Spleen (tissue), 11 donors: Measurements from ENCODE around the gene MARCHF2. TPM values are rescaled to one million over a fixed set of nuclear protein-coding genes. Genes with fewer than 3 reads are reported as not detected.
A peak's percentile ranks its signal among the peaks of the same experiment; 100 is the strongest.

Experiments used
- DNase-seq: peaks from one replicate; pipeline ENCODE4 v3.0.0-alpha.2; 2020
- H3K27ac ChIP-seq, 8 donors: fragments of 200-600 bp; sonication (generic) in 7 of 8; 1 replicate in 4 of 8; 2 replicates in 4 of 8; pipeline versions ENCODE4 v1.5.0 to v1.8.0; 2016 to 2021; ENCODE audit warnings: inconsistent platforms in 4 of 8, mild to moderate bottlenecking in 4 of 8, moderate library complexity in 1 of 8
- H3K27me3 ChIP-seq, 7 donors: fragments of 200-600 bp; sonication (generic) in 6 of 7; replicated peaks in 1 of 7; 1 replicate in 4 of 7; 2 replicates in 3 of 7; pipeline versions ENCODE4 v1.5.0 to v1.8.0; 2016 to 2021; ENCODE audit warnings: inconsistent platforms in 3 of 7, mild to moderate bottlenecking in 1 of 7
- H3K36me3 ChIP-seq, 6 donors: fragments of 200-600 bp; sonication (generic) in 5 of 6; 1 replicate in 4 of 6; 2 replicates in 2 of 6; pipeline versions ENCODE4 v1.5.0 to v1.8.0; 2016 to 2021; ENCODE audit warnings: inconsistent platforms in 2 of 6
- H3K4me1 ChIP-seq, 6 donors: fragments of 200-600 bp; sonication (generic) in 5 of 6; 1 replicate in 3 of 6; 2 replicates in 3 of 6; pipeline versions ENCODE4 v1.5.0 to v1.8.0; 2016 to 2021; ENCODE audit warnings: inconsistent platforms in 3 of 6
- H3K4me3 ChIP-seq, 8 donors: fragments of 200-600 bp; sonication (generic) in 7 of 8; 1 replicate in 4 of 8; 2 replicates in 4 of 8; pipeline versions ENCODE4 v1.5.0 to v1.8.0; 2016 to 2021; ENCODE audit warnings: inconsistent platforms in 4 of 8, mild to moderate bottlenecking in 4 of 8, moderate library complexity in 2 of 8
- H3K9me3 ChIP-seq, 8 donors: fragments of 200-600 bp; sonication (generic) in 7 of 8; 1 replicate in 4 of 8; 2 replicates in 4 of 8; pipeline versions ENCODE4 v1.5.0 to v1.8.0; 2016 to 2021; ENCODE audit warnings: inconsistent platforms in 4 of 8
- POLR2A ChIP-seq, 3 donors: fragments of 450-650 bp; IDR thresholded peaks; one replicate each; pipeline ENCODE4 v1.5.1; 2017; ENCODE audit warnings: antibody characterized with exemption in 3 of 3, mild to moderate bottlenecking in 1 of 3
- POLR2AphosphoS5 ChIP-seq, 3 donors: sonication (generic); formaldehyde crosslinking; IDR thresholded peaks; one replicate each; pipeline ENCODE4 v1.5.1; 2017; ENCODE audit warnings: antibody characterized with exemption in 3 of 3
- WGBS, 5 donors: extraction: QIAGEN DNeasy Blood & Tissue Kit in 3 of 5; methylation state at CpG; one replicate each; pipeline versions ENCODE4 v1.1.5 to v1.1.7; 2013 to 2018; 5-methylcytosine and 5-hydroxymethylcytosine counted together
- intact Hi-C: fragments of 100-400 bp; cut with DNase I; formaldehyde crosslinking; loops from one replicate; pipeline ENCODE4 v1.15.0; 2023; ENCODE audit warnings: low total_unique reads
- polyA plus RNA-seq, 3 donors: library from polyadenylated mRNA; stranded (reverse); fragments of 200-250 nt; gene quantifications; one replicate each; pipeline ENCODE4 v1.2.1, GENCODE V29; 2013
- total RNA-seq, 7 donors: library from RNA; depleted of rRNA in 3 of 7; stranded (reverse); fragments of >200 nt in 3 of 7; fragmentation: NEBNext Ultra II Directional in 4 of 7; extraction: Animal tissue kit (Norgen Biotek cat#: 25700) in 4 of 7; gene quantifications; one replicate each; pipeline versions ENCODE4 v1.1.0 to v1.2.1, GENCODE V29; 2016 to 2021
- TF ChIP-seq, protein P1 (sequence below), 11 experiments: fragments of 200-600 bp in 7 of 11; fragments of 450-650 bp in 4 of 11; sonication (generic) in 4 of 11; IDR thresholded peaks in 8 of 11; conservative IDR thresholded peaks in 3 of 11; 1 replicate in 7 of 11; 2 replicates in 4 of 11; pipeline versions ENCODE4 v1.4.0 to v1.8.0; 2016 to 2021; ENCODE audit warnings: antibody characterized with exemption in 11 of 11, inconsistent platforms in 4 of 11, mild to moderate bottlenecking in 1 of 11
- donor health status: healthy with polysubstance abuse.
- donor health status: DM: no; HTN: no; CAD: no; lungs with moderate emphysema.
- donor health status: DM: no; HTN: no; CAD: no.
- donor health status: Bipolar disorder and iron deficiency.
- donor health status: healthy.
- donor health status: DM: no; HTN: no; CAD: no.
- donor health status: DM: yes; HTN: yes; CAD: no.

Gene MARCHF2
- total and polyA plus RNA-seq, 10 donors = 33.4 to 212 (median 67.2) TPM

DNA sequence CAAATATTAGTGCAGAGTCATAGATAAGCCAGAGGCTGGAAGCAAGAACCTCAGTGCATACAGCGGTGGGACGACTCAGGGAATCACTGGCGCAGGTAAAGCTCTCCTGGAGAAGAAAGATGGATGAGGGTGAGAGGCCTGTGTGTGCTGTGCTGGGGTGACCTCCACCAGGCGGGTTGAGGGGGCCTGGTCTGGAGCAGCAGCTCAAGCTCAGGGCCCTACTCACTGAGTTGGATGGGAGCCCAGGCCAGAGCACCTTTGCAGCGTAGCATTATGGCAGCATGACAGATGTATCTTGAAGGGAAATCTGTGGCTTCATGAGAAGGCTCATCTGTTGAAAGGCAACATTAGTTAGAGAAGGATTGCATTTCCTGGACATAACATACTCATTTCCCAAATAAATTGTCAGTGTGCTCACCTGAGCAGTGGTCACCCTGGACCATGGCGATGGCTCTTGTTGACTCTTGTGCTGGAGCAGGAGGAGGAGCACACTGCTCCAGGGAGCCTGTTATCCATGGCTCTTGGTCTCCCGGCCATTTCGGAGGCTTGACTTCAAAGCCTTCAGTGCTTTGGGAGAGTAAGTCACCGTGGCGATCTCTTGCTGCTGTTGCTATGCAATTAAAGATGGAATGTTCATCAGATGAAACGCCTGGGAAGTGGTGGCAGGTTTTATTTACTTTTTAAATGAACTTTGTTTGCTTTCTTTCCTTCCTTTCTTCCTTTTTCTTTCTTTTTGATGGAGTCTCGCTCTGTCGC lies 56.7 kb downstream of the MARCHF2 start:
- intact Hi-C loops = no loop called here
- H3K9me3 ChIP-seq = no peaks in the 10 kb centered on the region
- WGBS, 5 donors = 90 to 97% (median 93%) methylated on average over 13 of the region's 13 CpGs
- no peak overlapping the region for H3K27ac ChIP-seq
- TF ChIP-seq POLR2AphosphoS5 (IDR thresholded peaks at IDR 0.05) (peak in 1 of 3 donors; percentile 34), POLR2A (IDR thresholded peaks at IDR 0.05) (no peak)
- TF ChIP-seq, protein P1, sequence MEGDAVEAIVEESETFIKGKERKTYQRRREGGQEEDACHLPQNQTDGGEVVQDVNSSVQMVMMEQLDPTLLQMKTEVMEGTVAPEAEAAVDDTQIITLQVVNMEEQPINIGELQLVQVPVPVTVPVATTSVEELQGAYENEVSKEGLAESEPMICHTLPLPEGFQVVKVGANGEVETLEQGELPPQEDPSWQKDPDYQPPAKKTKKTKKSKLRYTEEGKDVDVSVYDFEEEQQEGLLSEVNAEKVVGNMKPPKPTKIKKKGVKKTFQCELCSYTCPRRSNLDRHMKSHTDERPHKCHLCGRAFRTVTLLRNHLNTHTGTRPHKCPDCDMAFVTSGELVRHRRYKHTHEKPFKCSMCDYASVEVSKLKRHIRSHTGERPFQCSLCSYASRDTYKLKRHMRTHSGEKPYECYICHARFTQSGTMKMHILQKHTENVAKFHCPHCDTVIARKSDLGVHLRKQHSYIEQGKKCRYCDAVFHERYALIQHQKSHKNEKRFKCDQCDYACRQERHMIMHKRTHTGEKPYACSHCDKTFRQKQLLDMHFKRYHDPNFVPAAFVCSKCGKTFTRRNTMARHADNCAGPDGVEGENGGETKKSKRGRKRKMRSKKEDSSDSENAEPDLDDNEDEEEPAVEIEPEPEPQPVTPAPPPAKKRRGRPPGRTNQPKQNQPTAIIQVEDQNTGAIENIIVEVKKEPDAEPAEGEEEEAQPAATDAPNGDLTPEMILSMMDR (IDR thresholded peaks at IDR 0.05 in 8 of 11, conservative IDR thresholded peaks at IDR 0.05 in 3 of 11) = no peak
- H3K4me3 ChIP-seq = no peak overlapping the region
- peaks cover 9 to 50% (median 28%) of the 10 kb centered on the region in 6 donors for H3K4me1 ChIP-seq
- H3K27me3 ChIP-seq = no peaks in the 10 kb centered on the region
- no peak for DNase-seq
- peaks cover 10 to 100% (median 95%) of the 10 kb centered on the region in 6 donors for H3K36me3 ChIP-seq

DNA sequence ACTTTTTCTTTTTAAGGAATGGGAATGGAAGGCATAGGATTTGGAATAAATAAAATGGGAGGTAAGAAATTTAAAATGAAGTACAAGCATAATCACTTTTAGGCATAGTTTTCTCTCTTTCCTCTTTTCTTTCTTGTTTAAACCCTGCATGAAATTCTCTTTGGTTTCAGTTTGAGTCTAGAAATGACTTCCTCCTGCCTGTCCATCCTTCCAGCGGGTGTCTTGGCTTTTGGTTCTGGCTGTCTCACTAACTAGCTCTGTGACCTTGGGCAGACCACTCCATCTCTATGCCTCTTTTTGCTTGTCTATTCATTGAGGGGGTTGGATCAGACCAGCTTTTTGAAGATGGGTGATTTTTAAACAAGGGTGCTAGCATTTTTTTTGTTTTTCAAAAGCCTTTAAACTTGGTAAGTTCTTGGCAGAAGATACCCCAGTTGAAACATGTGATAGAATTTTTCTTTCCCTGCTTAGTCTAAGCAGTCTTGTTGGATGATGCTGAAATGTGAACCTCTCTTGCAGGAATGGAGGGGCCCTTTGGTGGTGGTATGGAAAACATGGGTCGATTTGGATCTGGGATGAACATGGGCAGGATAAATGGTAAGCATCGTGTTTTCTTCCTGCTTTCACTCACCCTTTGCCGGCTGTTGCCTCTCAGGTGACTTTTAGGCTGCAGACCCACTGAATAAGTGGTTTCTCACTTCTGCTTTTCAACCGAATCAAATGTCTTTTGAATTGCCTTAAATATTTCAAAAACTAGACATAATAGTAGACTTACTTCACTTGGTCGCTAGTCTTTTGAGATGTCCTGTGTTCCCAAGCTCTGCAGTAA lies 60.8 kb downstream of the MARCHF2 start:
- H3K27me3 ChIP-seq = no peaks in the 10 kb centered on the region
- TF ChIP-seq POLR2AphosphoS5 (IDR thresholded peaks at IDR 0.05) (no peak), POLR2A (IDR thresholded peaks at IDR 0.05) (no peak)
- TF ChIP-seq, protein P1 (IDR thresholded peaks at IDR 0.05 in 8 of 11, conservative IDR thresholded peaks at IDR 0.05 in 3 of 11) = no peak
- intact Hi-C loops = no loop called here
- no peaks in the 10 kb centered on the region for H3K9me3 ChIP-seq
- DNase-seq = no peak
- peaks cover 14 to 81% (median 51%) of the 10 kb centered on the region in 6 donors for H3K4me1 ChIP-seq
- H3K4me3 ChIP-seq = no peak overlapping the region
- 33 to 35% (median 33%) methylated on average over 6 of the region's 6 CpGs for WGBS, 5 donors
- H3K27ac ChIP-seq = peak overlapping the region; percentile 5 to 69 (median 50)
- H3K36me3 ChIP-seq = peaks cover 7 to 100% (median 93%) of the 10 kb centered on the region in 6 donors

DNA sequence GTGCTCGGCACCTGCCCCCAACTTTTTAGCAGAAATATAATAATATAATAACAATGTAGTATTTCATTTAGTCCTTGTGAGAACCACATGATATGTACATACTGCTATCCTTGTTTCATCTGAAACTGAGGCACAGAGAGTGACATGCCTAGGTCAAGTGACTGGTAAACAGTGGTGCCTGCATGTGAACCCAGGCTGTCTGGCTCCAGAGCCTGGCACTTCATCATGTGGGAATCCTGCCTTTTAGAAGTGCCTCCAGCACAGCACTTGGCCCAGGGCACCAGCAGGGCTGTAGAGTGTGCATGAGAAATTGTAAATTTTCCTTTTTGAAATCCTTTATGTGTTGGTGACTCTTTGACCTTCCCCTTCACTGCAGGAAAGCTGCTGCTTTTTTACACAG lies 61.9 kb downstream of the MARCHF2 start:
- intact Hi-C loops = no loop called here
- DNase-seq = no peak
- peaks cover 4 to 98% (median 88%) of the 10 kb centered on the region in 6 donors for H3K36me3 ChIP-seq
- 94 to 100% (median 96%) methylated on average over 1 of the region's 1 CpG for WGBS, 5 donors
- H3K4me1 ChIP-seq = peaks cover 18 to 85% (median 51%) of the 10 kb centered on the region in 6 donors
- TF ChIP-seq POLR2A (IDR thresholded peaks at IDR 0.05) (no peak), POLR2AphosphoS5 (IDR thresholded peaks at IDR 0.05) (no peak)
- TF ChIP-seq, protein P1 (IDR thresholded peaks at IDR 0.05 in 8 of 11, conservative IDR thresholded peaks at IDR 0.05 in 3 of 11) = no peak
- H3K4me3 ChIP-seq = no peak overlapping the region
- H3K27me3 ChIP-seq = no peaks in the 10 kb centered on the region
- no peaks in the 10 kb centered on the region for H3K9me3 ChIP-seq
- peak overlapping the region in 3 of 8 donors; percentile 62 to 69 (median 65) for H3K27ac ChIP-seq

DNA sequence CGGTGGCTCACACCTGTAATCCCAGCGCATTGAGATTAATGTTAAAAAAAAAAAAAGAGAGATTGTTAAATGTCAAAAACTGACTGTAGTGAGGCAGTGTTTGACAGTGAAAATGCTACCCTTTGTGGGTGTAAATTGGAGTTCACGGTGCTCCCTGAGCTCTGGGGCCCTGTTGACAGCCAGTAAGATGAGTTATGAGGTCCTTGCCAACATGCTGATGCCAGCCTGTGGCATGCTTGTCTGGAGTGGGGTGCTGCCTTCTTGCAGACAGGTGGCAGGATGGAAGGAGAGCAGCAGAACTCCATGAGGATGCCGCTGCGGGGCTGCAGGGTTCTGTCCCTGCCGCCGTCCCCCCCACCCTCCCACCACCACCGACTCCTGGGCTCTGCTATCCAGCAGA lies 63.4 kb downstream of the MARCHF2 start:
- intact Hi-C loops = no loop called here
- Histone ChIP-seq H3K36me3 (peaks cover 4 to 98% (median 82%) of the 10 kb centered on the region in 6 donors), H3K27ac (peak overlapping the region in 2 of 8 donors; percentile 62 to 69), H3K4me1 (peaks cover 18 to 96% (median 63%) of the 10 kb centered on the region in 6 donors), H3K9me3 (no peaks in the 10 kb centered on the region), H3K4me3 (no peak overlapping the region), H3K27me3 (no peaks in the 10 kb centered on the region)
- TF ChIP-seq POLR2A (IDR thresholded peaks at IDR 0.05) = no peak
- TF ChIP-seq POLR2AphosphoS5 (IDR thresholded peaks at IDR 0.05) = no peak
- TF ChIP-seq, protein P1 (IDR thresholded peaks at IDR 0.05 in 8 of 11, conservative IDR thresholded peaks at IDR 0.05 in 3 of 11) = no peak
- DNase-seq = no peak
- 84 to 91% (median 89%) methylated on average over 3 to 8 of the region's 8 CpGs for WGBS, 5 donors
